Measurements from ENCODE around the gene C1orf167.

Gene C1orf167

DNA sequence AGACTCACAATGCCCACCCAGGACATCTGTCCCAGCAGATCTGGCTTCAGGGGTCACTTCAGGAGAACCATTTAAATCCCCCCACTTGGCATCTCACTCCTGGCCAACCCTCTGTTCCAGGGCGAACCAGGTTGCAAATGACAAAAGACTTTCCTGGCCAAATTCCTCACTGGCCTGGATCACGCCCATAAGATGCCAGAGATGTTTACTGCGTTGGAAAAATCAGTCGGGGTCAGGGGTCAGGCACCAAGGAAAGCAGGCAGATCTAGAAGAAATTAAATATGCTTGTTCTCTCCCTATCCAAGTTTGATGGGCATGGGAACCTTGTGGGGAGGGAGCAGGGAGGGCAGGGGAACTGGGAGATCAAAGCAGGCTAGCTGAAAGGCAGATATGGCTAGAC is 40.7 kb upstream of the C1orf167 start:
- TF ChIP-seq, protein P1, sequence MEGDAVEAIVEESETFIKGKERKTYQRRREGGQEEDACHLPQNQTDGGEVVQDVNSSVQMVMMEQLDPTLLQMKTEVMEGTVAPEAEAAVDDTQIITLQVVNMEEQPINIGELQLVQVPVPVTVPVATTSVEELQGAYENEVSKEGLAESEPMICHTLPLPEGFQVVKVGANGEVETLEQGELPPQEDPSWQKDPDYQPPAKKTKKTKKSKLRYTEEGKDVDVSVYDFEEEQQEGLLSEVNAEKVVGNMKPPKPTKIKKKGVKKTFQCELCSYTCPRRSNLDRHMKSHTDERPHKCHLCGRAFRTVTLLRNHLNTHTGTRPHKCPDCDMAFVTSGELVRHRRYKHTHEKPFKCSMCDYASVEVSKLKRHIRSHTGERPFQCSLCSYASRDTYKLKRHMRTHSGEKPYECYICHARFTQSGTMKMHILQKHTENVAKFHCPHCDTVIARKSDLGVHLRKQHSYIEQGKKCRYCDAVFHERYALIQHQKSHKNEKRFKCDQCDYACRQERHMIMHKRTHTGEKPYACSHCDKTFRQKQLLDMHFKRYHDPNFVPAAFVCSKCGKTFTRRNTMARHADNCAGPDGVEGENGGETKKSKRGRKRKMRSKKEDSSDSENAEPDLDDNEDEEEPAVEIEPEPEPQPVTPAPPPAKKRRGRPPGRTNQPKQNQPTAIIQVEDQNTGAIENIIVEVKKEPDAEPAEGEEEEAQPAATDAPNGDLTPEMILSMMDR (IDR thresholded peaks at IDR 0.05): no peak

DNA sequence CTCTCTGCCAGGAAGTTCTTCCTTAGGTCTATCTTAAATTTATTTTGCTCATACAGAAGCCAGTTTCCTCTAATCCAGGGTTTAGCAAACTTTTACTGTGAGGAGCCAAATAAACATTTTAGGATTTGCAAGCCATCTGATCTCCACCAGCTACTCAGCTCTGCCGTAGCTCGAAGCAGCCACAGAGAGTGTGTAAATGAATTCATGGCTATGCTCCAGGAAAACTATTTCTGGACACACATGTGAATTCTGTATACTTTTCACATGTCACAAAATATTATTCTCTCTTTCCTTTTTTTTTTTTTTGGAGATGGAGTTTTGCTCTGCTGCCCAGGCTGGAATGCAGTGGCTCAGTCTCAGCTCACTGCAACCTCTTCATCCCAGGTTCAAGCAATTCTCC is 39.5 kb upstream of the C1orf167 start:
- TF ChIP-seq, protein P1 (IDR thresholded peaks at IDR 0.05): no peak

DNA sequence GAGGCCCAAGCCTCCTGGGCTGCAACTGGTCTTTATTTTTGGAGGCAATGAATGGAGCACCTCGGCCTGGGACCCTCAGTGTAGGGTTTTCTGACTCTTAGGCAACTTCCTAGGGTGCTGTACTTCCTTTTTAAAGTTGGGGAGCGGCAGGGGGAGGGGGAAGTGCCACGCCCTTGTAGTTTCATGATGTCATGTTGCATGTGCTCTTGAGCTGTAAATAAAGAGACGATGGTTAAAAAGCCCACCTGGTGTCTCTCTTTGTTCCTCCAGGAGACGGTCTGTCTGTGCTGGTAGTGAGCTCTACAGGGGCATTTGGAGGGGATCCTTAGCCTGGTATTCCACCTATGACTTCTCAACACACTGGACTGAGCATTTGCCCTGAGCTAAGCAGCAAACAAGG is 36.4 kb upstream of the C1orf167 start:
- TF ChIP-seq, protein P1 (IDR thresholded peaks at IDR 0.05): no peak

DNA sequence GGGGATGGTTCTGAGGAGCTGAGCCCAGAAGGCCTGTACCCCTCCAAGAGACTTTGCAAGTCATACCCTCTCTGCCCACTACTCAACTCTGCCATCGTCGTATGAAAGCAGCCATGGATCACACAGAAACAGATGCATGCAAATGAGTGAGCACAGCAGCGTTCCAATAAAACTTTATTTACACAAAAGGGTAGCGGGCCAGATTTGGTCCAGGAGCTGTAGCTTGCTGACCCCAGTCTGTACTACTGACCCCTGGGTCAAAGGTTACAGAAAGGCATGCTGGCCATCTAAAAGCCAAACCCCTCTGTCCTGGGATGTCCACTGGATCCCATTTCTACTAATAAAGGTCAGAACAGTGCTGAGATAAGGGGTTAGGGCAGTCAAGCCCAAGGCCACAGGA is 34.9 kb upstream of the C1orf167 start:
- TF ChIP-seq, protein P1 (IDR thresholded peaks at IDR 0.05): no peak

DNA sequence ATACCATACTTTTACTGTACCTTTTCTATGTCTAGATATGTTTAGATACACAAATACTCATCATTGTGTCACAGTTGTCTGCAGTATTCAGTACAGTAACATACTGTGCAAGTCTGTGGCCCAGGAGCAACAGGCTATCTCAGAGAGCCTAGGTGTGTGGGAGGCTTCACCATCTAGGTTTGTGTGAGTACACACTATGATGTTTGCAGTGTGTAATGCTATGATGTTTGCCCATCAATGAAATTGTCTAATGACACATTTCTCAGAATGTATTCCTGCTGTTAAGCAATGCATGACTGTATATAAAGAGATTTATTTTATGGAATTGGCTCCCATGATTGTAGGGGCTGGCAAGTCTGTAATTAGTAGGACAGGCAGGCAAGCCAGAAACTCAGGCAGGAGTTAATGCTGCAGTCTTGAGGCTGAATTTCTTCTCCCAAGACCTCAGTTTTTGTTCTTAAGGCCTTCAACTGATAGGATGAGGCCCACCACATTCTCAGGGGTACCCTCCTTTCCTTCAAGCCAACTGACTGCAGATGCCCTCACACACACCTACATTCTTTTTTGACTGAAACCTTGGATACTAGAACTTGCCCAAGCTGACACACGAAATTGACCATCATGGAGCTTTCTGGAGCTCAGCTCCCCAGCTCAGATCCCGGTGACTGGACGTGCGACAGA is 33.7 kb upstream of the C1orf167 start:
- TF ChIP-seq, protein P1 (IDR thresholded peaks at IDR 0.05): no peak

DNA sequence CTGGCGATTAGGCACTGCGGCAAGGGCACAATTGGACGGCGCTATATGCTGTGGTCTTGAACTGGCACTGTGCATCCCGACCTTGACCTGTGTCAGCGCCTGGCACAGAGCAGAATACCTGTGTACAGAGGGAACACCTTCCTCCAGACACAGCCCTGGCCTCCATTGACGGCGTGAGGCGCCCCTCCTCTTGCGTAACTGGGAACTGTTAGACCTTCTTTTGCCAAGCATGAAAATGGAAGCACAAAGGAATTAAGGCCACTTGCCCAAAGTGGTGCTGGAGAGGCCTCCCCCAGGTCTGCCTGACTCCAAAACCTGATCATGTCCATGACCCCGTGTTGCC is 32.9 kb upstream of the C1orf167 start:
- TF ChIP-seq, protein P1 (IDR thresholded peaks at IDR 0.05): no peak

DNA sequence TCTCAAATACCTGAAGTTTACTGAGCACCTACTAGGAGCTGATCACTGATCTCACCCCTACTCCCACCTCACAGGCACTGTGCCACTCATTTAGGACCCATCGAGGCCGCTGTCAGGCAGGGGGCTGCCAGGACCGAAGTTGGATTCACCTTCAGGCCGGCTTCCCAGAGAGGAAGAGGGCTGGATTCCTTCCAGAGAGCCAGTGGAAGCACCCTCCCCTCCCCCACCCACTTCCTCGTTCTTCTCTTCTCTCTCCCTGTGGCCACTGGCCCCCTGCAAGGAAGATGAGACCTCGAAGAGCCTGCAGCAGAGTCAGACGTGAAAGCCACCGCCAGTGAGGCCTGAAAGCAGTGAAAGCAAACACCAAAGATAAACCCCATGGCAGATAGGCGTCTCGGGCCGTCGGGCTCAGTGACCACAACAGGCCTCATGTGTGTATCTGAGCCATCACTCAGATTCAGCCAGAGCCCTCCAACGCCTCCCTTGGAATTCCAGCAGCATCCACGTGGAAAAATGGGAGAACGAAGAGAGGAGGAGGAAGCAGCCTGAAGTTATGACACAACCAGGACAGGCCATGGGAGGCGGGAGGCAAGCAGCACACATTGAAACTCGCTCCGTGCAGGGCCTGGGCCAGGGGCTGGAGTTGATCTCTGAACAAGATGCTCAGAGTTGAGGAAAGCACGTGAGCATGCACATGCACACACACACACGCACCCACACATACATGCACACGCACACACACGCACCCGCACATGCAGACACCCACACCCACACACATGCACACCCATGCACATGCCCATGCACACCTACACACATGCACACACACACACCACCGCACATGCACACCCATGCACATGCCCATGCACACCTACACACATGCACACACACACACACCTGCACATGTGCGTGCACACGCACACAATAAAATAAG is 32.2 kb upstream of the C1orf167 start:
- TF ChIP-seq, protein P1 (IDR thresholded peaks at IDR 0.05): no peak
